ENCODE measurements around the gene NEUROD6.

DNA sequence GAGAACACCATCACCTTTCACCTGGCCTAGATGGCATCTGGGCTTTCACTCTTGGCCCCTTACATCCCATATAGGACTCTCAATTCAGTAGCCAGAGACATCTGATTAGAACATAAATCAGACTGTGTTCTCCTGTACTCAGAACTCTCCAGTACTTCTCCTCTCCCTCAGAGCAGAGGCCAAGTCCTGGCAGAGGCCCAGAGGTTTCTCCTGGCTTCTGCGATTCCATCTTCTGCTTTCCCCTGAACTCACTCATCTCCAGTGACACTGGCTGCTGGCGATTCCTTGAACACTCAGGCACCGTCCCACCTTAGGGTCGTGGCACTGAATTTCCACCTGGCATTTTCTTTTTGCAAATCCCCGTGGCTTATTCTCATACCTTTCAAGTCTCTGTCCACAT is 4.9 kb upstream of the NEUROD6 start:
- TF ChIP-seq, protein P1, sequence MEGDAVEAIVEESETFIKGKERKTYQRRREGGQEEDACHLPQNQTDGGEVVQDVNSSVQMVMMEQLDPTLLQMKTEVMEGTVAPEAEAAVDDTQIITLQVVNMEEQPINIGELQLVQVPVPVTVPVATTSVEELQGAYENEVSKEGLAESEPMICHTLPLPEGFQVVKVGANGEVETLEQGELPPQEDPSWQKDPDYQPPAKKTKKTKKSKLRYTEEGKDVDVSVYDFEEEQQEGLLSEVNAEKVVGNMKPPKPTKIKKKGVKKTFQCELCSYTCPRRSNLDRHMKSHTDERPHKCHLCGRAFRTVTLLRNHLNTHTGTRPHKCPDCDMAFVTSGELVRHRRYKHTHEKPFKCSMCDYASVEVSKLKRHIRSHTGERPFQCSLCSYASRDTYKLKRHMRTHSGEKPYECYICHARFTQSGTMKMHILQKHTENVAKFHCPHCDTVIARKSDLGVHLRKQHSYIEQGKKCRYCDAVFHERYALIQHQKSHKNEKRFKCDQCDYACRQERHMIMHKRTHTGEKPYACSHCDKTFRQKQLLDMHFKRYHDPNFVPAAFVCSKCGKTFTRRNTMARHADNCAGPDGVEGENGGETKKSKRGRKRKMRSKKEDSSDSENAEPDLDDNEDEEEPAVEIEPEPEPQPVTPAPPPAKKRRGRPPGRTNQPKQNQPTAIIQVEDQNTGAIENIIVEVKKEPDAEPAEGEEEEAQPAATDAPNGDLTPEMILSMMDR (IDR thresholded peaks at IDR 0.05) = no peak
- TF ChIP-seq POLR2A (IDR thresholded peaks at IDR 0.05) (no peak), EP300 (IDR thresholded peaks at IDR 0.05) (no peak)

All from tibial nerve (tissue), 4 donors.